Measurements from ENCODE around the gene RPTOR.
"Not testable (repeated sequence)": the region's sequence is repeated elsewhere in the genome, so short reads cannot be mapped to it uniquely, and the experiment has no call there.

Gene RPTOR

GRCh38 chr17:80870401-80870800 lies 325.8 kb downstream of the RPTOR start:
- no peak for DNase-seq (ENCODE audit: low read depth in 2 of 2, low spot score in 1 of 2)

DNA sequence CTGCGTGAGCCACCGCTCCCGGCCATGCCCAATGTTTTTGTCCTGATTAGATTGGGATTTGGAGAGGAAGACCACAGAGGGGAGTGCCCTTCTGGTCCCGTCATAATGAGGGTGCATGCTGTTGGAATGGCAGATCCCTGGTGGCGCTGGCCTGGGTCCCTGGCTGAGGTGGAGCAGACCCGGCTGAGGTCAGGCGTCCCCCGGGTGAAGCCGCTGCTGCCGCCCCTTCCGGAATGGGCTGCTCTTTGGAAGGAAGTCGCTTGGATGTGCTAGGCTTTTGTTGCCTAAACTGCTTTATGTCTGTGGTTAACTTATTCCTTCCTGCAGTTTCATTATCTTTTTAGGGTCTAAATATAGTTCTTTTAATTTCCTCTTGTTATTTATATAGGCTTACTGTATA lies 326.7 kb downstream of the RPTOR start:
- DNase-seq (ENCODE audit: low read depth in 2 of 2, low spot score in 1 of 2) = no peak

DNA sequence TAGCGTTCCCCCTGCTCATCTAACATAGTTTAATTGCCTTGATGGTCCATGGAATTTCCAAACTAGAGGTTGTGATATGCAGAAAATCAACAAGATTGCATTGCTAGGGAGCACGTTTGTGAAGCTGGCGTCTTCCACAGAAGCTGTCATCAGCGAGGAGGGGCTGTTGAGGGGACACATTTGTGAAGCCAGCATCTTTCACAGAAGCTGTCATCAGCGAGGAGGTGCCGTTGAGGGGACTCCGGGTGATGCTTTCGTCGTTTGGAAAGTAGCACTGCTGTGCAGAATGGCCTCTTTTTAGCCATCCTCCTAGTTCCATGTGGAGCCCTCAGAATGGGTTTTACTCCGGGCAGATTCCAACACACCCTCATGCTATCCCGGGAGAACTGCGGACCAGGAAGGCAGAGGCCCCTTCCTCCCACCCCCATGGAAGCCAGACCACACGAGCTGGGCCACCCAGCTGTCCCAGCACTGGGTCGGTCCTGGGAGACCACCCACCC lies 327.4 kb downstream of the RPTOR start:
- DNase-seq (ENCODE audit: low read depth in 2 of 2, low spot score in 1 of 2) = no peak

DNA sequence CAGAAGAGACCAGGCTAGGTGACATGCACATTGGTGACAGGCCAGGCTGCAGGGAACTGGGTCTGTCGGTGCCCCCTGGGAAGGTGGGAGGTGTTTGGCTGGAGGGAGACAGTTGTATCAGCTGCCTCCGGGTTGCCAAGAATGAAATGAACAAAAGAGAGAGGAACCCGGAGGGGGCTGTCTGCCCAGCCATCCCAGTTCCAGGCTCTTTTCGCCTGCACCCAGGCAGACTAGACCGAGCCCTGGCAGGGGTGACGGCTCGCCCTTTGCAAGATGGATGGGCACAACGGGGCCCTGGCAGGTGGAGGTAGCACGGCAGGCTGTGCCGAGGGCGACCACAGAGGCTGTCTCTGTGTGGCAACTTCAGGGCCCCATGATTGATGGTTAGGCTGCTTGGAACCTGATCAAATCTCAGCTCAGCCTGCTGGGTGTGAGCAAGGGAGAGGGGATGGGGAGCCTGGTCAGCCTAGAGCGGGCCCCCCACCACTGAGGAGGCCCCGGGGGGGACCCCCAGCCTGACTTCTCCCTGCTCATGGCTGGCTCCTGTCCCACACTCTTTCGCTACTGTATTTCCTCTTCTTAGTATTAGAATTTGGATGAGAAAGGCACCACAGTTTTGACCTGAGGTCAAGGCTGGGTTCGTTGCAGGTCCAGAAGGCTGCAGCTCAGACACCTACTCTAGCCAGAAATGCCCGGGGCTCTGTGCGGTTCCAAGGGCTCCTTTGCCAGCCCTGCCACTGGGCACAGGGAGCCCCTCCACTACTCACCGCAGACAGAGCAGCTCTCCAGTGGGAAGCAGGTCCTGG lies 328.1 kb downstream of the RPTOR start:
- no peak for DNase-seq (ENCODE audit: low read depth in 2 of 2, low spot score in 1 of 2)

DNA sequence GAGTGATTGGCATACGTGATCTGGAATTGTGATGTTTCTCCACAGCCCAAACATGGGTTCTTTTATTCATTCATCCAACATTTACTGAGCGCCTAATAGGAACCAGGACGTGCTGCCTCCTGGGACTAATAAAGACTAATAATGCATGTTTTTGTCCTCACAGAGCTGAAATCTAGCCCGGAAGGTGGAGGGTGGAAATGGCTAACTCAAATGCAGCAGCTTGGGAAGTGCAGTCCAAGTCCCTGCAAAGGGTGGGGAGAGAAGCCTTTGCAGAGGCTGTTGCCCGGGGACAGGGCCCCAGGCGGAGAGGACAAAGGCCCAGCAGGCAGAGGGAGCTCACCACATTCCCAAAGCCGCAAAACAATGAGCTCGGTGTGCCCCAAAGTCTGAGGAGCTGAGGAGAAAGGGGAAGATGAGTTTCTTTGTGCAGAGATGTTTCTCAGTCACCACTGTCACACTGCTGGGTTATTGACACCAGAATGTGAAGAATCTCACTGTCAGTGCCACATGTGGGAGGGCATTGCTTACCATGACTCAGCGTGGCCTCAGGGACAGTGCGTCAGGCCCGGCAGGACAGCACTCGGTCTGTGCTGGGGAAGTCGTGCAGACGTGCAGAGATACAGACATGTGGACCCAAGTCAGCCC lies 328.8 kb downstream of the RPTOR start:
- no peak for DNase-seq (ENCODE audit: low read depth in 2 of 2, low spot score in 1 of 2)

DNA sequence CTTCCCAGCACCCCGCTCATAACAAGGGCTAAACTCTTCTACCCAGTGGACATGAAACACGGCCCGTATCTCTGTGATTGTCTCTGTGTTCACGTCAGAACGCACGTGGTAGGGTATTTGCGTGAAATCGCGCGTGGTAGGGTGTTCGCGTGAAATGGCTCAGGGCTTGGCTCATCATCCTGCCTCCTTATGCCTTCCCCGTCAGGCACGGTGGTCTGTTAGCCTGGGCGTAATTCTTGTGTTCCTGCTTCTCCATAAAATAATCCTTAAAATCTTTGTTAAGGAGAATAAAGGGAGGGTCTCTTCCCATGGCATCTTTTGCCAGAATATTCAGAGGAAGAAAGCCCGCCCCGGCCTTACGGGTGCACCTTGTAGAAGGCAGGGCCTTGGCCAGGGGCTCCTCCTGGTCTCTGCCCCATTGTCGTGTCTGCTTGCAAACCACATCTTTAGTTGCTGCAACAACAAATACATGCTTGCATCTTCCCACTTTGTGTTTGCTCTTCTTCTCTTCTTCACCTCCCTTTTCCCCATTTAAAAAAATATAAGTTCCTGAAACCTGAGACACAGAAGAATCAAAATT lies 330.3 kb downstream of the RPTOR start:
- no peak for DNase-seq (ENCODE audit: low read depth in 2 of 2, low spot score in 1 of 2)

DNA sequence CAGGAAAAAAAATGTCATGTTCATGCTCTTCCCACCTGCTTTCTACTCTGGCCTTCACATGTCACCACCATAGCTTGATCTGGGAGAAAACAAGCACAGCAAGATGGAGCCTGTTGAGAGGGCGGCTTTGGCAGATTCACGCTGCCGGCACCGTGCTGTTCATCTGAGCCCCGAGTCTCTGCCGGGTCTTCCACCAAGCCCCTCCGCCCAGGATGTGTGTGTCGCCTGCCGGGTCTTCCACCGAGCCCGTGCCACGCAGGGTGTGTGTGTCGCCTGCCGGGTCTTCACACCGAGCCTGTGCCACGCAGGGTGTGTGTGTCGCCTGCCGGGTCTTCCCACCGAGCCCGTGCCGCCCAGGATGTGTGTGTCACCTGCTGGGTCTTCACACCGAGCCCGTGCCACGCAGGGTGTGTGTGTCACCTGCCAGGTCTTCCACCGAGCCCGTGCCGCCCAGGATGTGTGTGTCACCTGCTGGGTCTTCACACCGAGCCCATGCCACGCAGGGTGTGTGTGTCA lies 330.9 kb downstream of the RPTOR start:
- DNase-seq (ENCODE audit: low read depth in 2 of 2, low spot score in 1 of 2) = not testable (repeated sequence)

DNA sequence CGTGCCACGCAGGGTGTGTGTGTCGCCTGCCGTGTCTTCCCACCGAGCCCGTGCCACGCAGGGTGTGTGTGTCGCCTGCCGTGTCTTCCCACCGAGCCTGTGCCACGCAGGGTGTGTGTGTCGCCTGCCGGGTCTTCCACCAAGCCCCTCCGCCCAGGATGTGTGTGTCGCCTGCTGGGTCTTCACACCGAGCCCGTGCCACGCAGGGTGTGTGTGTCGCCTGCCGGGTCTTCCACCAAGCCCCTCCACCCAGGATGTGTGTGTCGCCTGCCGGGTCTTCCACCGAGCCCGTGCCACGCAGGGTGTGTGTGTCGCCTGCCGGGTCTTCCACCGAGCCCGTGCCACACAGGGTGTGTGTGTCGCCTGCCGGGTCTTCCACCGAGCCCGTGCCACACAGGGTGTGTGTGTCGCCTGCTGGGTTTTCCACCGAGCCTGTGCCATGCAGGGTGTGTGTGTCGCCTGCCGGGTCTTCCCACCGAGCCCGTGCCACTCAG lies 331.9 kb downstream of the RPTOR start:
- not testable (repeated sequence) for DNase-seq (ENCODE audit: low read depth in 2 of 2, low spot score in 1 of 2)

DNA sequence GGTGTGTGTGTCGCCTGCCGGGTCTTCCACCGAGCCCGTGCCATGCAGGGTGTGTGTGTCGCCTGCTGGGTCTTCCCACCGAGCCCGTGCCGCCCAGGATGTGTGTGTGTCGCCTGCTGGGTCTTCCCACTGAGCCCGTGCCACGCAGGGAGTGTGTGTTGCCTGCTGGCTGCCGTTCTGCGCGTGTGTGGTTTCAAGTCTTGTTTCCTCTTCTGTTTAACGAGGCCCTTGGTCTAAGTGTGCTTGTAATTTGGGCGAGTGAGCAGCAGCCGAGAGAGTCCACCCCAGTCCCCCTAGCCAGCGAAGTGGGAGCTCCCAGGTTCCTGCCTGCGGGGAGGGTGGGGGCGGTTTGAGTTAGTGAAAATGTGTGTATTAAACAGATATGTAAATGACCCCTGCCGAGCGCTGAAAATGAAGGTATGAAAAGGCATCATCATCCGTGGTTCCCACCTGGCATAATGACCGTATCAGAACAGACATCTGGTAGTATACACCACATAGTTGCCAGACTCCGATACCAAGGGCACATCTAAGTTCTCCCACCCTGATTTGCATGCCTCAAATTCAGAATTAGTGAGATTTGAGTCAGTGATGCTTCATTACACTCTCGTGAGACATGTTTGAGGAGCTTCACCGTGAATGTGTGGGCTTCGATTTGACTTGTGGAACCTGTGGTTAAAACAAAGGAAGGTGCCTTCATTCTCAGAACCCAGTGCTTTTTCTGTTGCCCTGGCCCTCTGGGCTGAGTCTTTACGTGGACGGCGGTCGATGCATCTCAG lies 332.5 kb downstream of the RPTOR start:
- DNase-seq (ENCODE audit: low read depth in 2 of 2, low spot score in 1 of 2) = peak in 1 of 2 donors; percentile 12

- DNase-seq (ENCODE audit: low read depth in 2 of 2, low spot score in 1 of 2) = no peak
Observed at GRCh38 chr17:80877729-80878303, 333.2 kb downstream of the RPTOR start.

DNA sequence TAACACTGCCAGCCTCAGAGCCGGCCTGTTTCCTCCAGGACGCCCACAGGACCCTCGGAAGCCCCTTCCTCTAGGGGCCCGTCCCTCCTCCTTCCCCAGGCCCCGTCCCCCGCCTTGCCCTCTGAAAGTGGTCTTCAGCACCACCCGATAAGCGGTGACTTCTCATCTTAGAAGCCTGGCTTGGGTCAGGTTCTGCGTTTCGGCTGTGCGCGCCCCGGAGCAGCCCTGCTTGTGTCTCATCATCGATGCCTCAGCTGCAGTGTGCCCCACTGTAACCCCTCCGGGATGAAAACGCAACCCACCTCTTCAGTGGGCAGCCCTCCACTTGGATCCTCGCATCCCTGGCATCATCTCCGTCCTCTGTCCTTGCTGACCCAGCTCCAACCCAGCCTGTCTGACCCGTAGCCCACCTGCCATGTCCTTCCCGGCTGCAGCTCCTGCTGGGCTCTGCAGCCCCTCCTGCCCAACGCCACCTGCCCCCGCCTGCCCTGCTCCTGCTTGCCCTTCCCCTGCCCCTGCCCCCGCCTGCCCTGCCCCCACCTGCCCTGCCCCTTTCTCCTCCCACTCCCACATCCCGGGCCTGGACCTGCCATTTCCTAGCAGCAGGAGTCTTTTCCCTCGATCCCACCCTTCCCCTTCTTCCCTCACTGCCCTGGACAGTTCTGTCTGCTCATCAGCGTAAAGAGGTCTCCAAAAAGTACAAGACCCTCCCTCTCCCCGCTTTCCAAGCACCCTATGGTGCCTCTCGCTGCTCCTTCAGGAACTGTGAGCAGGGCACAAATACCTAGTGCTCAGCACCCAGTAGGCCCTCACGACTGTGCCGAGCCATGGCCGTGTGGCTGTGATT lies 334.5 kb downstream of the RPTOR start:
- DNase-seq (ENCODE audit: low read depth in 2 of 2, low spot score in 1 of 2) = no peak

GRCh38 chr17:80879723-80880647 lies 335.3 kb downstream of the RPTOR start:
- DNase-seq (ENCODE audit: low read depth in 2 of 2, low spot score in 1 of 2) = no peak

GRCh38 chr17:80880648-80880985 lies 336.0 kb downstream of the RPTOR start:
- DNase-seq (ENCODE audit: low read depth in 2 of 2, low spot score in 1 of 2) = no peak

GRCh38 chr17:80881306-80881705 lies 336.7 kb downstream of the RPTOR start:
- DNase-seq (ENCODE audit: low read depth in 2 of 2, low spot score in 1 of 2) = no peak

- DNase-seq (ENCODE audit: low read depth in 2 of 2, low spot score in 1 of 2) = no peak
Observed at GRCh38 chr17:80882323-80882722, 337.7 kb downstream of the RPTOR start.

- no peak for DNase-seq (ENCODE audit: low read depth in 2 of 2, low spot score in 1 of 2)
Observed at GRCh38 chr17:80882926-80883685, 338.5 kb downstream of the RPTOR start.

DNA sequence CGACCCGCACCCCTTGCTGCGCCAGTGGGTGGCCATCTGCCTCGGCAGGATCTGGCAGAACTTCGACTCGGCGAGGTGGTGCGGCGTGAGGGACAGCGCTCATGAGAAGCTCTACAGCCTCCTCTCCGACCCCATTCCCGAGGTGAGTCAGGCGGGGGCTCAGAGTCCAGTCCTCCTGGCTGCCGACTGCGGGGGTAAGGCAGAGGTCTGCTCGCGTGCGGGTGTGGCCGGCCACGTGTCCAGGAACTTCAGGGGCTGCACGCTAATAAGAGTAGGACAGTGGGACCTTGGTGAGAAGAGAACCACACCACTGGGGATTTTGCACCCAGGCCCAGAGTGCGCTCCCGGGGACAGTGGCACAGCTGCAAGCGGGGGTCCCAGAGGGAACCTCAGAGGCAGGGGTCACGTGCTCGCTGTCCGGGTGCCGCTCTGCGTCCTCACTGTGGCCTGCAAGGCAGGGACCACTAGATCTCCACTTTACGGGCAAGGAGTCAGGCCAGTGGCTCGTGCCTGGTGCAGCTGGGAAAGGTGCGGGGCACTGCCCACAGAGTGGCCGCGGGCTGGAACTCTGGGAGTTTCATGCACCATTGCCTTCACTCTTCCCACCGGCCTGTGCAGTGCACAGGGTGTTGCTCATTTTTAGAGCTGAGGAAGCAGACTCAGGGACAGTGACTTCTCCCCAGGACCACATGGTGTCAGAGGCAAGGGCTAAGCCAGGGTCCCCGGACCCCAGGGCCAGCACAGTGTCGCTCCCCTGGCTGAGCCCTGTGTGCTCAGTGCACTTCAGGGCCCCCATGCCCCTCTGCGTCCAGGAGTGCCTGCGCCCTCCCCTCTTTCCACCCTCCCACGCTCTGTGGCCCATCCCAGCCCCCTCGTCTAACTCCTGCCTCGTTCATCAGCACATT lies 339.4 kb downstream of the RPTOR start:
- DNase-seq (ENCODE audit: low read depth in 2 of 2, low spot score in 1 of 2) = no peak
